GM19372 (cell line): ENCODE results near the gene NFE2L2.
"Not testable (repeated sequence)": the region's sequence is repeated elsewhere in the genome, so short reads cannot be mapped to it uniquely, and the experiment has no call there.

Experiments used
- ATAC-seq: cut with Tn5 transposase; IDR thresholded peaks from one replicate; pipeline ENCODE4 v1.9.1; 2021; ENCODE audit warnings: mild to moderate bottlenecking, low read depth, moderate library complexity; ENCODE audit not compliant: unreplicated experiment

Gene NFE2L2

DNA sequence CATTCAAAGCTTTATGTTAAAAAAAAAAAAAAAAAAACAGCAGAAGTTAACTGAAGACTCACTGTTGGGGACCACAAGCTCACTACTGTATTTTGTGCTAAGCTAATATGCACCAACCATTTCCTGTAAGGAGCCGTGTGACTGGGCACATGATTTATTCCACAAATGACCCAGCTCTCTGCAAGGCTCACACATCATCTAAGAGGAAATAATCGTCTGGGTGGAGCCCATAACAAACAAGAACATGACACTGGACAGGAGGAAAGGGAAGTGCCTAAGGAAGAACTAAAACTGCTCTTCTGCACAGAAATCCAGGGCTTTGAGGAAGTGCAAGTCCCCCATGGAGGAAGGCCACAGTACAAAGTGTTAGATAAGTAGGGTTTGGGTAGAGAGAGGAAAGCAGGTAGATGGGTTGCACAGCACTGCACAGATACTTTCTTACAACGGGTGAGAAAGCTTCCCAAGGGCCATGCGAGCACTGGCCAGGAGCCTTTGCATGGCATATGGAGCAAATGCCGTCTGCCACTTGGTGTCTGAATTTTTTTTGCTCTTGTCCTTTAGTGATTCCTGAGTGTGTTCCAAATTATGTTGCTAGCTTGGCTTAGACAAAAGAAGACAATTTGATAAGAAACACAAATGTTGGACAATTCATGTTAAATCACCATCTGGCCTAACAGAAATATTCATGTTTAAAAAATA lies 24.4 kb downstream of the NFE2L2 start:
- ATAC-seq, result no peak

DNA sequence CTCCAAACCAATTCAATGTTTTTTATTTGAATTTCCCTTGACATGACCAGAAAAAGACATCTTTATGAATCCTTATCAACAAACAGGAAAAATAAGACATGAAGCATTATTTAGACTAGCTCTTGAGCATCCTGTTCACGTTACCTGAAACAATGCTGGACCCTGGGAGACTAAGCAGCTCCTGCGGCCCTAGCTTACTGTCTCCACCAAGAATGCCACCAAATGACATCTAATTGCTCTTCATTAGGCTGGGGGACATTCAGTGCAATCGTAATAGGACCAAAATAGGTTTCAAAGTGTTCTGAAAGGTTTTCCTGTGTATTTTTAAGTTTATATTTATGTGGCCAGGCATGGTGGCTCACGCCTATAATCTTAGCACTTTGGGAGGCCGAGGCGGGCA lies 25.5 kb downstream of the NFE2L2 start:
- ATAC-seq, result no peak

DNA sequence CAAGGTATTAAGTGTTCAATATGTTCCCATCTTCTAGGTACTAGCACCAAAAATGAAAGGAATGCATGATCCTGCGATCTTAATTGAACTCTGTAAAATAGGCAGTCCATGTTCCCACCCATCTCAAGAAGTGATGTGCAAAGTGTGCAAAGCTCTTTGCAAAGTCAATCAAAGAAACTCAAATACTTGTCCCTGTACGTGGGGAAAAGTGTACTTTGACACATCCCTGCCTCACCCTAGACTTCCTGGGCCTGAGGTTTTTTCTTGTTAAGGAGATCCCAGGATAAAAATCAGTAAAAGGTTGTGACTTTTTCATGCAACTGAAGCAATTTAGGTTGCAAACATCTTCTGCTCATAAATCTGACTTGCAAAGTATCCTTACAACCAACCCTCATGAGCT lies 26.6 kb downstream of the NFE2L2 start:
- no peak for ATAC-seq

GRCh38 chr2:177235855-177236437 lies 28.6 kb downstream of the NFE2L2 start:
- ATAC-seq, result no peak

DNA sequence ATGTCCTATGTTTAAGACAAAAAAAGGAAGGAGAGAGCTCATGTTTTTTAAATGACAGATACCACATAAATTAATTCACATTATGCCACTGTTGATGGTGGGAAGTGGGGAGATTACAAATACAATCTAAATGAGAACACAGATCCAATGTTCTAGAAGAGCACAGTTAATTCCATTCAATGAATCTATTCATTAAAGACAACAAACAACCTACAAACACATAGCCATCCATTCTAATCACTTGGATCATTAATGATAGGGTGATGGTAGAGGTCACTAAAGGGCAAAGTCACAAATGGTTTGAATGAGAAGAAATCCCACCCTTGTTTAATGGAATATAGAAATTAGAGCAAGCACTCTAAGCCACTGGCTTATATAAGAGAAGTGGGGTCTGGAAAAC lies 30.3 kb downstream of the NFE2L2 start:
- no peak for ATAC-seq

DNA sequence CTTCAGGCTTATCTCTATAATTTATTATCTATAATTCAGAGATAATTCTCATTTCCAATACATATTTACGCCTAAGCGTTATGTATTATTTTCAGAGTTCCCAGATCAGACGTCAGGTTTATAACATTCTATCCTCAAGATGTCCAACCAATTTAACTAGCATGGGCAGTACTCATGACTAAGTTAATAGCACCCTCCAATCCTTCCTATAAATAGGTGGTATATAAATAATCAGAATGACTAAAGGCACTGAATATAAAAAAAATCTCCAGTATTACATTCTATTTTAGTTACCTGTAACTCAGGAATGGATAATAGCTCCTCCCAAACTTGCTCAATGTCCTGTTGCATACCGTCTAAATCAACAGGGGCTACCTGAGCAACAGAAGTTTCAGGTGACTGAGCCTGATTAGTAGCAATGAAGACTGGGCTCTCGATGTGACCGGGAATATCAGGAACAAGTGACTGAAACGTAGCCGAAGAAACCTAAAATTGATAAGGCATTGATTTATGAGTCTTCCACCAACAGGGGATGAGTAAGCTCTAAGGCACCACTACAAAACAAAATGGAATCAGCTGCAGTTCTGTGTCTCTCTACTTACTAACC lies 32.3 kb downstream of the NFE2L2 start:
- ATAC-seq, result no peak

DNA sequence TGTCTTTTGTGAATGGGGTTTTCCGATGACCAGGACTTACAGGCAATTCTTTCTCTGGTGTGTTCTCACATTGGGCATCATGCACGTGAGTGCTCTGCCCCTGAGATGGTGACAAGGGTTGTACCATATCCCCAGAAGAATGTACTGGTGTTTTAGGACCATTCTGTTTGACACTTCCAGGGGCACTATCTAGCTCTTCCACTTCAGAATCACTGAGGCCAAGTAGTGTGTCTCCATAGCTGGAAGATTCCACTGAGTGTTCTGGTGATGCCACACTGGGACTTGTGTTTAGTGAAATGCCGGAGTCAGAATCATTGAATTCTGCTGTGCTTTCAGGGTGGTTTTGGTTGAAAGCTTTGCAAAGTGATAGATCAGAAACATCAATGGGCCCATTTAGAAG lies 33.3 kb downstream of the NFE2L2 start:
- ATAC-seq, result no peak

- ATAC-seq, result no peak
These were observed 34.9 kb downstream of the NFE2L2 start for GRCh38 chr2:177229442-177230242.

GRCh38 chr2:177225965-177226360 lies 38.6 kb downstream of the NFE2L2 start:
- no peak for ATAC-seq

DNA sequence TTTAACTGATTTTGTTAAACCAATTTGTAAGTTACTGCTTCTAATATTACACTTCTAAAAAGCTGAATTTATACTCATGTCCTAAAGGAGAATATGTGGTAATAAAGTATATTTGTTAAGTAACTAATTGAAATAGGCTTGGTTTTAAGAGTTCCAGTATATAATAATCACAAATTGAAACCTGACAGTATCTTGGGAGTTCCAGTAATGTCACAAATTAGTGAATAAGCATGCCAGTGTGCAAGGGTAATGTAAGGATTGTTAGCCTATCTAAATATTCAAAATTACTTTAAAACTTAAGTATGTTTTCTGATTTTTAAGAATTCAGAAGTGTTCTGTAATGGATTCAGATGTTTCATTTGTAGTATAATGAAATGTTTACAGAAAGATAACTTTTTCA lies 41.1 kb downstream of the NFE2L2 start:
- ATAC-seq, result not testable (repeated sequence)

DNA sequence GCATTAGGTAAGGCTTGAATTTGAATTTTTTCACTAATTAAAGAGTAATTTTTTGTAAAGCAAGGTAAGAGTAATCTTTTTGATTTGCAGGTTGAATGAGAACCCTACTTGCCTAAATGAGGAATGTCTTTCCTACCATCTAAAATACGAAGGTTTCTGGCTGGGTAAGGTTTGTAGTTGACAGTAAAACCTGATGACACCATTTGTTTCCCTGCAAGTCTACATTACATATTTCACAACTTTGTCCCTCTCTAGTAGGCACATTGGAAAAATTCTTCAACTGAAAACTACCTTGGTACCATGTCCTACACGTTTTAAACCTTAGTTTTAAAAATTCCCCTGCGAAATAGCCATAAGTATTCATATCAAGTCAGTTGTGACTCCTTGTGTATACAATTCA lies 42.6 kb downstream of the NFE2L2 start:
- no peak for ATAC-seq

DNA sequence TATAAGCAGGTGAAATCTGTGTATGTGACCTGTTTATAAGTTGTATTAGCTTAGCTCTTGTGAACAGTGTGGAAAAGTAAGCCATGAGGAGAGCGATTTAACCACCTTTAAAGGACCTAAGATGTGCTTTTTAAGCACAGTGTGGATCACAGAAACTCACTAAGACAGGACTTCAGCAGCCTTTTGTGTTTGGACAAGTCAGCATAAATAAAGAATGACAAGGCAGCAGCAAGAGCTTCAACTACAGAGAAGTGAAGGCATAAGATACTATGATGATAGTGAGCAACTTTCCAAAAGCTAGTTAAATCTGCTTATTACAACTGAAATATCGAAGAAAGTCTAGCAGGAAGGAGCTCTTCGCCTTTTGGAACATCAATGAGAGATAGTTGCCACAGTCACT lies 43.0 kb downstream of the NFE2L2 start:
- no peak for ATAC-seq

- ATAC-seq, result not testable (repeated sequence)
These were observed 44.7 kb downstream of the NFE2L2 start for GRCh38 chr2:177219787-177220186.

GRCh38 chr2:177217247-177217843 lies 47.2 kb downstream of the NFE2L2 start:
- ATAC-seq, result no peak

DNA sequence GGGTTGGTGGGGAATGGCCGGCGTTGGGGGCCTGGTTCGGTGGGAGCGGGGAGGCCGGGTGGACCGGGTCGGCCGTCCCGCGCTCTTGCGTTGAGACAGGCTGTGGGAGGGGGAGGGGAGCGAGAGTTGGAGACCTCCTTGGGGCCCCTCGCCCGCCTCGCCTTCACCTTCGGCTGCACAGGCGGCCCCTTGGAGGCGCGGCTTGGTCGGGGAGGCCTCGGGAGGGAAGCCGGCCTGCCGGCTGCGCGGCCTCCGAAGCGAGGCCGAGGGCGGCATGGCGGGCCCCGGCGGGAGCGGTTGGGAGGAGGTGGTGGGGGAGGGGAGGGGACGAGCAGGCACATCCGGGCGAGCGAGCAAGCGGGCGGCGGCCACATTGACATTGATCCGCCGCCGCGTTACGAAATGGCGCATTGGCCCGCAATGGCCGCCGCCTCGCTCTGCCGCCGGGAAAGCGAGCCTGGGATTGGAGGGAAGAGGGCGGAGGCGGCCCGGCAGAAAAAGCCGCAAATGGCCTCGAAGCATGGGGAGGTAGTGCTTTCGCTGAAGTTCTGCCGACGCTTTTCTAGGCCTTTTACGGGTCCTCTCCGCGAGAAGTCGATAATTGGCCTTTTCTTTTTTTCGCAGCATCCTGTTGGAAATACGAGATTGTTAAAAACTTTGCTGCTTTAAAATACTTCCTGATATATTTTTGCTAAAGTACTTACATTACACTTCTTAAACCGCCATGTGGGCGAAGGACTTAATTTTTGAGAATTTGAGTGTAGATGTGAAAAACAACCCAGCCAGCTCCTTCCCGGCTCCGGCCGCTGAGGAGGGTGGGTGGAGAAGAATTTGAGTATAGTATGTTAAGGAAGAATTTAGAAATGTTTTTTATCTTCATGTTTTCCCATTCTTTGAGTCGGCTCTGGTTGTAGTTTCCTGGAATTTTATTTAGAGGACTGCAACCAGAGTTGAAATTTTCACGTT lies 51.4 kb downstream of the NFE2L2 start:
- peak; percentile 39 for ATAC-seq

- ATAC-seq, result peak; percentile 92
These were observed 52.2 kb downstream of the NFE2L2 start, which contains the start of gene HNRNPA3 for GRCh38 chr2:177212106-177212890. Gene HNRNPA3 (plus strand): TSS chr2:177212794. CDS start chr2:177212800, 6 bp downstream.

DNA sequence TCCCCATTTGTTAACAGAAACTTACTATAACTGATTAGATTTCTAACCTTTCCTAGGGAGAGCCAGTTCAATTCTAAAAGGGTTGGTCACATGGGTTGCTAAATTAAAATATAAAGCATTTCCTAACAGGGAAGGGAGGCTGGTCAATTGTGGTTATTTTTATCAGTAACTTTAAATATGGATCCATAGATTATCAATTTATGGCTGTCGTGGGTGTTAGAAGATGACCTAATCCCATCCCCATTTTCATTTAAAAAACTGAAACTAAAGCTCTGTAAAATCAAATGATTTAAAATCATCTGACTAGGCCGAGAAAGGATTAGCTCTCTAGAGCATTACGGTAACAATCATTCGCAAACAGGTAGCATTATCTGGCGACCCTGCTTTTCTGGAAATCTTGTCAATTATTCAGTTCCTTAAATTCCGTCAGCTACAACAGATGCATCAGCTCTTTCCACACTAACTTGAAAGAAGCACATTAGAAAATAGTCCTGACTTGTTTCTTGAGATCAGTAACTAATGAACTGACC lies 52.9 kb downstream of the NFE2L2 start:
- ATAC-seq, result no peak

DNA sequence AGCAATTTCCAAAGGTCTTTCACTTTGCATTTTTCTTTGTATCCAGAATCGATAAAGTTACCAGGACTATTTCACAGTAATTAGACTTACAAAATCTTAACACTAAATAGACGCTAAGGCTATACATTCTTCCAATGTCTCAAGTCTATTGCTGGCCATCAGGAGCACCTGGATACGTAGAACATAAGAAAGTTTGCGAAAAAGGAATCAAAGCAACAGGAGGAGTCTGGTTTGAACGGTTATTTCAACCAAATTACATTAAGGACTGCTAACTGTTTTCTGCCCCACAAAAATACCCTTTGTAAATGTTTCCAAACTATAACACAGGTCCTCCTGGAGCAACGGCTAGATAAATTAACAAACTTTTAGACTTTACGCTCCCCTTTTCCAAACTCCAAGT lies 53.4 kb downstream of the NFE2L2 start:
- no peak for ATAC-seq

- ATAC-seq, result peak; percentile 47
These were observed 57.4 kb downstream of the NFE2L2 start for GRCh38 chr2:177207101-177207500.
